Activated naive CD8-positive, alpha-beta T cell treated with anti-CD3 and anti-CD28 coated beads, Interleukin-2, amount 10 ng/mL, durations not matched to agents 7 days and 5 days (primary cell): Measurements from ENCODE around the gene TP53TG5. TPM values are rescaled to one million over a fixed set of nuclear protein-coding genes. Genes with fewer than 3 reads are reported as not detected.

Source experiments
- ATAC-seq: fragments of 150-1000 bp; cut with Tn5 transposase; one replicate; pipeline ENCODE4 v1.10.0; 2021; ENCODE audit warnings: low read depth, moderate library complexity
- POLR2A ChIA-PET: fragments of 350-600 bp; sonication (Branson Sonifier 250); formaldehyde crosslinking; loops from one replicate; lab custom pipeline; 2021; ENCODE audit warnings: antibody characterized with exemption; lab: Charles Lee
- DNase-seq: peaks from one replicate; pipeline ENCODE4 v3.0.0; 2021
- H3K27ac Mint-ChIP-seq: one replicate; pipeline ENCODE4 v1.8.0; 2022; ENCODE audit warnings: mild to moderate bottlenecking, mixed read lengths
- H3K27me3 Mint-ChIP-seq: one replicate; pipeline ENCODE4 v1.8.0; 2022; ENCODE audit warnings: mild to moderate bottlenecking, moderate library complexity, mixed read lengths
- H3K36me3 Mint-ChIP-seq: one replicate; pipeline ENCODE4 v1.8.0; 2021; ENCODE audit warnings: mild to moderate bottlenecking, mixed read lengths
- H3K4me1 Mint-ChIP-seq: one replicate; pipeline ENCODE4 v1.8.0; 2021; ENCODE audit warnings: mixed read lengths
- H3K4me3 Mint-ChIP-seq: one replicate; pipeline ENCODE4 v1.8.0; 2022; ENCODE audit warnings: mild to moderate bottlenecking, moderate library complexity, mixed read lengths
- H3K9me3 Mint-ChIP-seq: one replicate; pipeline ENCODE4 v1.8.0; 2021; ENCODE audit warnings: mixed read lengths
- total RNA-seq, 2 experiments: library from RNA; stranded (reverse); gene quantifications; one replicate each; pipeline ENCODE4 v1.2.3, GENCODE V29; 2021

TP53TG5 gene
- total RNA-seq, 2 experiments from 2014 or later, result not detected

GRCh38 chr20:45344168-45344860 lies 33.8 kb downstream of the TP53TG5 start:
- POLR2A ChIA-PET, result no interaction called here
- H3K4me3 Mint-ChIP-seq, result no peak overlapping the region
- no peaks in the 10 kb centered on the region for H3K9me3 Mint-ChIP-seq
- H3K27me3 Mint-ChIP-seq, result peaks cover 1% of the 10 kb centered on the region
- no peaks in the 10 kb centered on the region for H3K36me3 Mint-ChIP-seq
- DNase-seq (no peak), ATAC-seq (no peak)
- no peak overlapping the region for H3K27ac Mint-ChIP-seq
- peaks cover 21% of the 10 kb centered on the region for H3K4me1 Mint-ChIP-seq

DNA sequence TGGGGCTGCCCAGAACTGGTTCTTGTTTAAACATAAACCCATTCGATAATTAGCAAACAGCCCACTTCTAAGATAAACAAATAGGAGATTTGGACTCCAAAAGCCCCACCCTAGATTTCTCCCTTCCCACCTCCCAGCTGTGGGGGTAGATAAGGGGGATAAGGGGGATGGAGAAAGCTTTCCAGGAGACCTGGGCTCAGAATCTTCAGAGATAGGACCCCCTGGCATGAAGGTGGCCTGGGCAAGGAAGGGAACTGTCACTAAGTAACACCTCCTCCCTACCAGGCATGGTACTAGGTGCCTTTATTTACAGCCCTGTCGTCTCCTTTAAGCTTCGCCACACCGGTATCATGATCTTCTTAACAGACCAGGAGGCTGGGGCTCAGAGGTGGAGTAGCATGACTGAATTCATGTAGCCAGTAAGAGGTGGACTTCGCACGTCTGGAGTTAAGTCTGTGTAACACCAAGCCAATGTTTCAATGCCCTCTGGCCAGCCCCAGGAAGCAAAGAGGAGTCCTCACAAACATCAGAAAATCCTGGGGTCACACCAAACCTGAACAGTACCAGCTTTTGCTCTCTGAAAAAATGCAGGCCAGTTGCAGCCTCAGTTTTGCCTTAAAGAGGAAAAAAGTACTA lies 34.5 kb downstream of the TP53TG5 start:
- peaks cover 21% of the 10 kb centered on the region for H3K4me1 Mint-ChIP-seq
- no peak for ATAC-seq
- DNase-seq, result no peak
- H3K4me3 Mint-ChIP-seq, result no peak overlapping the region
- POLR2A ChIA-PET, result no interaction called here
- H3K27me3 Mint-ChIP-seq, result peaks cover 1% of the 10 kb centered on the region
- no peaks in the 10 kb centered on the region for H3K9me3 Mint-ChIP-seq
- no peaks in the 10 kb centered on the region for H3K36me3 Mint-ChIP-seq
- no peak overlapping the region for H3K27ac Mint-ChIP-seq

GRCh38 chr20:45342855-45343531 lies 35.1 kb downstream of the TP53TG5 start:
- Mint-ChIP-seq H3K4me3 (no peak overlapping the region), H3K27ac (no peak overlapping the region), H3K9me3 (no peaks in the 10 kb centered on the region), H3K4me1 (peaks cover 19% of the 10 kb centered on the region), H3K36me3 (no peaks in the 10 kb centered on the region), H3K27me3 (peaks cover 1% of the 10 kb centered on the region)
- DNase-seq (no peak), ATAC-seq (no peak)
- POLR2A ChIA-PET, result no interaction called here

- no peak overlapping the region for H3K27ac Mint-ChIP-seq
- H3K4me1 Mint-ChIP-seq, result peaks cover 15% of the 10 kb centered on the region
- no peaks in the 10 kb centered on the region for H3K36me3 Mint-ChIP-seq
- ATAC-seq, result no peak
- POLR2A ChIA-PET, result no interaction called here
- DNase-seq, result no peak
- H3K27me3 Mint-ChIP-seq, result peaks cover 1% of the 10 kb centered on the region
- H3K4me3 Mint-ChIP-seq, result no peak overlapping the region
- no peaks in the 10 kb centered on the region for H3K9me3 Mint-ChIP-seq
These were observed 35.9 kb downstream of the TP53TG5 start for GRCh38 chr20:45341939-45342854.

GRCh38 chr20:45341579-45341938 lies 36.6 kb downstream of the TP53TG5 start:
- Mint-ChIP-seq H3K27me3 (peaks cover 1% of the 10 kb centered on the region), H3K9me3 (no peaks in the 10 kb centered on the region), H3K4me1 (peaks cover 9% of the 10 kb centered on the region), H3K36me3 (no peaks in the 10 kb centered on the region), H3K27ac (no peak overlapping the region), H3K4me3 (no peak overlapping the region)
- DNase-seq (no peak), ATAC-seq (no peak)
- POLR2A ChIA-PET, result no interaction called here

GRCh38 chr20:45340951-45341350 lies 37.2 kb downstream of the TP53TG5 start:
- POLR2A ChIA-PET, result interaction anchor here (0.6 kb wide), 1 partner anchor 14 kb away, joined by 3 read pairs; no protein-coding TSS in a partner anchor
- peaks cover 6% of the 10 kb centered on the region for H3K4me1 Mint-ChIP-seq
- peaks cover 1% of the 10 kb centered on the region for H3K27me3 Mint-ChIP-seq
- H3K36me3 Mint-ChIP-seq, result peaks cover under 1% of the 10 kb centered on the region
- no peak overlapping the region for H3K4me3 Mint-ChIP-seq
- no peaks in the 10 kb centered on the region for H3K9me3 Mint-ChIP-seq
- H3K27ac Mint-ChIP-seq, result no peak overlapping the region
- DNase-seq, result no peak
- no peak for ATAC-seq

DNA sequence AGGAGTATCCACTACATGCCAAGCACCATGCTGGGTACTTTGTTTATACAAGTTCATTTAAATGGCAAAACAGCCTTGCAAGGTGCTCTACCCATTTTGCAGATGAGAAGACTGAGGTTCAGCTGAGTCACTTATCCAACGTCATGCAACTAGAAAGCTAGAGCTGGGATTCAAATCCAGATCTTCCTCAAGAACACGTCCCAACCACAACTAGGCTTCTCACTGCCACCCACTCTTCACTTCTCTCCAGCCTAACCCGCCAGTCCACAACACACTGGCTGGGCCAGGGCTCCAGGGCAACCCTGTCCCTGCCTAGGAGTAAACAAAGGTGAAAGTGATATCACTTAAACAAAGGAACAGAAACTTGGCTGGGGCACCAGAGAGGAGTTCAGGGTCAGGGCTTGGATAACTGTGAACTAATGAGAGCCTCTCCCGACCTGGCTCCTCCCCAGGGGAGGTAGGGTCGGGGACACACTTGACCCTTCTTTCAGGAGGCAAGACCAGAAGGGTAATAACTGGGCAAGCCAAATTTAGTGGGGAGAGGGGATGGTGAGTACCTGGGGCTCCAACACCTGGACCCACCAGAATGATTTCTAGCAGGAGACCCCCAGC lies 37.8 kb downstream of the TP53TG5 start:
- peaks cover 3% of the 10 kb centered on the region for H3K4me1 Mint-ChIP-seq
- DNase-seq (no peak), ATAC-seq (no peak)
- H3K27me3 Mint-ChIP-seq, result no peaks in the 10 kb centered on the region
- H3K9me3 Mint-ChIP-seq, result no peaks in the 10 kb centered on the region
- POLR2A ChIA-PET, result no interaction called here
- H3K4me3 Mint-ChIP-seq, result no peak overlapping the region
- H3K36me3 Mint-ChIP-seq, result peaks cover 2% of the 10 kb centered on the region
- no peak overlapping the region for H3K27ac Mint-ChIP-seq

- POLR2A ChIA-PET, result no interaction called here
- Mint-ChIP-seq H3K4me3 (no peak overlapping the region), H3K36me3 (peaks cover 2% of the 10 kb centered on the region)
These were observed 38.3 kb downstream of the TP53TG5 start for GRCh38 chr20:45339799-45340198.

DNA sequence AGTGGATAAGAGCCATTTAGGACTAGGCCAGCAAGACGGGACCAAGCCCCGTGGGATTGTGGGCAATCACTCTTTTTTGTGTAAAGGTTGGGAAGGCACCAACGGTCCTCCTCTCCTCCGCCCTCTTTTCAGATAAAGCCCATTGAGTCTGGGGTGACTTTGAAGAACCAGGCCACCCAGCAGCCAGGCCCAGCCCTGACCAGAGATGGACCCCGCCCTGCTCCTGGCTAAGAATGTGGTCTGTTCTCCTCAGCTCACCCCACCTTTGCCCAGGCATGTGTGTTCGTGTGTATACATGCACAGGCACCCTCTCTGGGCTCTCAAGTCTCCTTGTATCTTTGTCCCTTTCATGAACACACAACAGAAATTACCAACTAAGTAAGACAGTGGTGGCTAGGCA lies 39.0 kb downstream of the TP53TG5 start:
- ATAC-seq (no peak), DNase-seq (no peak)
- Mint-ChIP-seq H3K27ac (no peak overlapping the region), H3K27me3 (no peaks in the 10 kb centered on the region), H3K4me1 (no peaks in the 10 kb centered on the region), H3K9me3 (no peaks in the 10 kb centered on the region), H3K36me3 (peaks cover 2% of the 10 kb centered on the region), H3K4me3 (no peak overlapping the region)
- POLR2A ChIA-PET, result no interaction called here

More at GRCh38 chr20:45339799-45340198, 38.3 kb downstream of the TP53TG5 start:
- DNase-seq (no peak), ATAC-seq (no peak)
- Mint-ChIP-seq H3K9me3 (no peaks in the 10 kb centered on the region), H3K27me3 (no peaks in the 10 kb centered on the region), H3K27ac (no peak overlapping the region), H3K4me1 (no peaks in the 10 kb centered on the region)

GRCh38 chr20:45338121-45339030 lies 39.7 kb downstream of the TP53TG5 start:
- DNase-seq (no peak), ATAC-seq (no peak)
- POLR2A ChIA-PET, result no interaction called here
- H3K4me3 Mint-ChIP-seq, result no peak overlapping the region
- peaks cover 2% of the 10 kb centered on the region for H3K36me3 Mint-ChIP-seq
- H3K4me1 Mint-ChIP-seq, result no peaks in the 10 kb centered on the region
- no peak overlapping the region for H3K27ac Mint-ChIP-seq
- no peaks in the 10 kb centered on the region for H3K27me3 Mint-ChIP-seq
- H3K9me3 Mint-ChIP-seq, result no peaks in the 10 kb centered on the region

- Mint-ChIP-seq H3K27me3 (no peaks in the 10 kb centered on the region), H3K36me3 (peaks cover 2% of the 10 kb centered on the region), H3K9me3 (no peaks in the 10 kb centered on the region), H3K4me1 (no peaks in the 10 kb centered on the region), H3K4me3 (no peak overlapping the region), H3K27ac (no peak overlapping the region)
- ATAC-seq (no peak), DNase-seq (no peak)
- POLR2A ChIA-PET, result no interaction called here
These were observed 40.6 kb downstream of the TP53TG5 start for GRCh38 chr20:45337367-45338120.
